HepG2 (cell line): ENCODE data around the gene FSCN2. TPM values are rescaled to one million over a fixed set of nuclear protein-coding genes. Genes with fewer than 3 reads are reported as not detected.

Experiments used
- BRF2 ChIP-seq: sonication (generic); formaldehyde crosslinking; IDR thresholded peaks from 2 replicates; pipeline ENCODE4 v1.8.1; 2022; ENCODE audit warnings: mild to moderate bottlenecking, missing genetic modification reagents
- HNRNPH1 ChIP-seq: fragments of 200-400 bp; formaldehyde crosslinking; optimal IDR thresholded peaks from 2 replicates; pipeline ENCODE3; 2017; ENCODE audit warnings: mild to moderate bottlenecking, low read depth, low read length
- JUN ChIP-seq: sonication (generic); formaldehyde crosslinking; IDR thresholded peaks from 2 replicates; pipeline ENCODE4 v1.4.0; 2020; ENCODE audit warnings: mild to moderate bottlenecking, missing genetic modification reagents
- MIER3 ChIP-seq: IDR thresholded peaks from 2 replicates; pipeline ENCODE4 v1.6.1; 2016; ENCODE audit warnings: missing compliant biosample characterization, borderline replicate concordance
- MZF1 ChIP-seq: sonication (generic); formaldehyde crosslinking; IDR thresholded peaks from 2 replicates; pipeline ENCODE4 v1.8.1; 2023; ENCODE audit warnings: mild to moderate bottlenecking, missing genetic modification reagents, borderline replicate concordance
- NR1H2 ChIP-seq: sonication (generic); formaldehyde crosslinking; IDR thresholded peaks from 2 replicates; pipeline ENCODE4 v1.8.1; 2022; ENCODE audit warnings: low read depth, missing genetic modification reagents, borderline replicate concordance
- PAWR ChIP-seq: sonication (generic); formaldehyde crosslinking; IDR thresholded peaks from 2 replicates; pipeline ENCODE4 v1.4.0; 2020; ENCODE audit warnings: missing genetic modification reagents, mild to moderate bottlenecking, borderline replicate concordance
- RBFOX2 ChIP-seq: fragments of 200-400 bp; formaldehyde crosslinking; IDR thresholded peaks from 2 replicates; pipeline ENCODE4 v1.6.1; 2017; ENCODE audit warnings: low read depth, mild to moderate bottlenecking, low read length
- STAT6 ChIP-seq: sonication (generic); formaldehyde crosslinking; IDR thresholded peaks from 2 replicates; pipeline ENCODE4 v1.4.0; 2020; ENCODE audit warnings: missing genetic modification reagents, mild to moderate bottlenecking, borderline replicate concordance
- TCF7L2 ChIP-seq: IDR thresholded peaks from 2 replicates; pipeline ENCODE4 v1.6.1; 2011; ENCODE audit warnings: mild to moderate bottlenecking, low read depth, low read length, moderate library complexity
- THAP8 ChIP-seq: sonication (generic); formaldehyde crosslinking; IDR thresholded peaks from 2 replicates; pipeline ENCODE4 v1.5.1; 2020; ENCODE audit warnings: missing genetic modification reagents, mild to moderate bottlenecking, borderline replicate concordance
- ZFP37 ChIP-seq: sonication (generic); formaldehyde crosslinking; IDR thresholded peaks from 2 replicates; pipeline ENCODE4 v1.4.0; 2020; ENCODE audit warnings: missing genetic modification reagents, borderline replicate concordance
- ZNF367 ChIP-seq: sonication (generic); formaldehyde crosslinking; IDR thresholded peaks from 2 replicates; pipeline ENCODE4 v1.4.0; 2020; ENCODE audit warnings: missing genetic modification reagents, borderline replicate concordance
- polyA plus RNA-seq, 8 experiments: library from polyadenylated mRNA; depleted of rRNA in 3 of 8; stranded (reverse) in 7 of 8; unstranded in 1 of 8; fragments of >200 nt; fragmentation: Illumina TruSeq in 4 of 8; extraction: Trizol in 4 of 8; gene quantifications; 2 replicates each; pipeline versions ENCODE4 v1.2.1 to v1.2.3, GENCODE V29; 2011 to 2016; ENCODE audit warnings: low read depth in 4 of 8, missing spikeins in 1 of 8, mixed read lengths in 1 of 8; ENCODE audit not compliant: insufficient read depth in 1 of 8
- total RNA-seq, 5 experiments: library from RNA; depleted of rRNA; stranded (reverse); fragments of >200 nt; fragmentation: Illumina TruSeq; extraction: Trizol; gene quantifications; 2 replicates each; pipeline ENCODE4 v1.2.3, GENCODE V29; 2016; ENCODE audit warnings: low read depth in 1 of 5
- TF ChIP-seq, protein P1 (sequence below), 2 experiments: sonication (generic) in 1 of 2; formaldehyde crosslinking in 1 of 2; IDR thresholded peaks; 2 replicates each; pipeline versions ENCODE4 v1.4.0 to v1.6.1; 2016 to 2020; ENCODE audit warnings: borderline replicate concordance in 1 of 2, low read depth in 1 of 2, mild to moderate bottlenecking in 1 of 2, missing genetic modification reagents in 1 of 2
- TF ChIP-seq, protein P2 (sequence below): sonication (generic); formaldehyde crosslinking; IDR thresholded peaks from 2 replicates; pipeline ENCODE4 v1.5.0; 2020; ENCODE audit warnings: missing genetic modification reagents

The FSCN2 gene
- total and polyA plus RNA-seq, 2 of the 13 experiments (the other 11 are each of a cell fraction or from before 2014, with no cell fraction given), result 0.09 TPM; not detected in 1

DNA sequence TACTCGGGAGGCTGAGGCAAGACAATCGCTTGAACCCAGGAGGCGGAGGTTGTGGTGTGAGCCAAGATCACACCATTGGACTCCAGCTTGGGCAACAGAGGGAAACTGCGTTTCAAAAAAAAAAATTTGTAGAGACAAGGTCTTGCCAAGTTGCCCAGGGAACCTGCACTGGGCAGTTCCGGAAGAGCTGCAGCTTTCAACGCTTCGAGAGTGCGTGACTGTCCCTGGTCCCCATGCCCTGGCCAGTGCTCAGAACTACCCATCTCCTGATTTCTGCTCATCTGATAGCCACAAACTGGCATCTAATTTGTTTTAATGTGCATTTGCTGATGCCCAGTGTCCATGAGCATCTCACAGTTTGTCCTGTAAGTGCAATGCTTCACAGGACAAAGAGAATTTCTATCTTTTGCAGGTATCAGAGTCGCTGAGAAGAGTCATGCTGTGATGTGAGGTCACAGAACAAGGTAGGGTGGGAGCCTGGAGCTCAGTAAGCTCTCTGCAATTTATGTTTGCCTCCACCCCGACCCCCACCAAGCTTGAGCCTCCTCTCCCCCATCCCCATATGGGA lies 19.5 kb upstream of the FSCN2 start (continued):
- TF ChIP-seq STAT6 (CRISPR knock-in tag) (no peak), HNRNPH1 (peak; percentile 26), ZFP37 (CRISPR knock-in tag) (0 out of 2 replicates have a peak, but pooled peaks have one; percentile 24), MZF1 (CRISPR knock-in tag) (no peak), THAP8 (no peak), TCF7L2 (no peak), PAWR (CRISPR knock-in tag) (no peak), JUN (CRISPR knock-in tag) (no peak), MIER3 (CRISPR knock-in tag) (no peak), RBFOX2 (peak; percentile 76), ZNF367 (CRISPR knock-in tag) (no peak), NR1H2 (no peak), BRF2 (CRISPR knock-in tag) (no peak)
- TF ChIP-seq, protein P1, sequence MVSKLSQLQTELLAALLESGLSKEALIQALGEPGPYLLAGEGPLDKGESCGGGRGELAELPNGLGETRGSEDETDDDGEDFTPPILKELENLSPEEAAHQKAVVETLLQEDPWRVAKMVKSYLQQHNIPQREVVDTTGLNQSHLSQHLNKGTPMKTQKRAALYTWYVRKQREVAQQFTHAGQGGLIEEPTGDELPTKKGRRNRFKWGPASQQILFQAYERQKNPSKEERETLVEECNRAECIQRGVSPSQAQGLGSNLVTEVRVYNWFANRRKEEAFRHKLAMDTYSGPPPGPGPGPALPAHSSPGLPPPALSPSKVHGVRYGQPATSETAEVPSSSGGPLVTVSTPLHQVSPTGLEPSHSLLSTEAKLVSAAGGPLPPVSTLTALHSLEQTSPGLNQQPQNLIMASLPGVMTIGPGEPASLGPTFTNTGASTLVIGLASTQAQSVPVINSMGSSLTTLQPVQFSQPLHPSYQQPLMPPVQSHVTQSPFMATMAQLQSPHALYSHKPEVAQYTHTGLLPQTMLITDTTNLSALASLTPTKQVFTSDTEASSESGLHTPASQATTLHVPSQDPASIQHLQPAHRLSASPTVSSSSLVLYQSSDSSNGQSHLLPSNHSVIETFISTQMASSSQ (IDR thresholded peaks at IDR 0.05; ENCODE audit: low read depth), result no peak
- TF ChIP-seq, protein P1 (CRISPR knock-in tag; IDR thresholded peaks at IDR 0.05; ENCODE audit: borderline replicate concordance), result no peak
- TF ChIP-seq, protein P2, sequence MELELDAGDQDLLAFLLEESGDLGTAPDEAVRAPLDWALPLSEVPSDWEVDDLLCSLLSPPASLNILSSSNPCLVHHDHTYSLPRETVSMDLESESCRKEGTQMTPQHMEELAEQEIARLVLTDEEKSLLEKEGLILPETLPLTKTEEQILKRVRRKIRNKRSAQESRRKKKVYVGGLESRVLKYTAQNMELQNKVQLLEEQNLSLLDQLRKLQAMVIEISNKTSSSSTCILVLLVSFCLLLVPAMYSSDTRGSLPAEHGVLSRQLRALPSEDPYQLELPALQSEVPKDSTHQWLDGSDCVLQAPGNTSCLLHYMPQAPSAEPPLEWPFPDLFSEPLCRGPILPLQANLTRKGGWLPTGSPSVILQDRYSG, result no peak
